HG02884 (cell line): ENCODE measurements around the gene OSBPL6.

ENCODE experiments used
- ATAC-seq: cut with Tn5 transposase; IDR thresholded peaks from one replicate; pipeline ENCODE4 v1.9.1; 2021; ENCODE audit warnings: mild to moderate bottlenecking, moderate library complexity; ENCODE audit not compliant: unreplicated experiment

The OSBPL6 gene

GRCh38 chr2:178237488-178238153 is 43.3 kb downstream of the OSBPL6 start:
- ATAC-seq = no peak

GRCh38 chr2:178238154-178238521 is 43.8 kb downstream of the OSBPL6 start:
- no peak for ATAC-seq

- ATAC-seq = no peak
Observed at GRCh38 chr2:178238750-178239149, 44.4 kb downstream of the OSBPL6 start.

GRCh38 chr2:178241844-178242551 is 47.7 kb downstream of the OSBPL6 start:
- ATAC-seq = no peak

- no peak for ATAC-seq
Observed at GRCh38 chr2:178242552-178242883, 48.2 kb downstream of the OSBPL6 start.

GRCh38 chr2:178243961-178244360 is 49.6 kb downstream of the OSBPL6 start:
- ATAC-seq = no peak

- no peak for ATAC-seq
Observed at GRCh38 chr2:178244777-178245176, 50.5 kb downstream of the OSBPL6 start.

GRCh38 chr2:178246696-178247095 is 52.4 kb downstream of the OSBPL6 start:
- ATAC-seq = no peak

GRCh38 chr2:178247250-178247649 is 52.9 kb downstream of the OSBPL6 start:
- no peak for ATAC-seq

GRCh38 chr2:178250429-178250828 is 56.1 kb downstream of the OSBPL6 start:
- ATAC-seq = no peak

GRCh38 chr2:178251151-178251955 is 57.0 kb downstream of the OSBPL6 start:
- ATAC-seq = no peak

- ATAC-seq = no peak
Observed at GRCh38 chr2:178256382-178257042, 62.2 kb downstream of the OSBPL6 start.

GRCh38 chr2:178257127-178257526 is 62.8 kb downstream of the OSBPL6 start:
- ATAC-seq = no peak

GRCh38 chr2:178258916-178259315 is 64.6 kb downstream of the OSBPL6 start:
- no peak for ATAC-seq

GRCh38 chr2:178263159-178263860 is 69.0 kb downstream of the OSBPL6 start:
- no peak for ATAC-seq

GRCh38 chr2:178264211-178264610 is 69.9 kb downstream of the OSBPL6 start:
- ATAC-seq = no peak

GRCh38 chr2:178265851-178266250 is 71.5 kb downstream of the OSBPL6 start:
- no peak for ATAC-seq

GRCh38 chr2:178266445-178266844 is 72.1 kb downstream of the OSBPL6 start:
- no peak for ATAC-seq

- ATAC-seq = no peak
Observed at GRCh38 chr2:178267660-178268059, 73.3 kb downstream of the OSBPL6 start.

GRCh38 chr2:178268435-178268834 is 74.1 kb downstream of the OSBPL6 start:
- no peak for ATAC-seq
